Stimulated activated CD8-positive, alpha-beta memory T cell treated with anti-CD3 and anti-CD28 coated beads, Interleukin-4, amount 100 ng/mL, for 24 hours (primary cell): Measurements from ENCODE around the gene CPE.

ENCODE experiments used
- DNase-seq: peaks from one replicate; pipeline ENCODE4 v3.0.0-alpha.2; 2020; ENCODE audit warnings: low read depth

The CPE gene

GRCh38 chr4:165364452-165365080 is 14.2 kb upstream of the CPE start:
- DNase-seq = no peak

DNA sequence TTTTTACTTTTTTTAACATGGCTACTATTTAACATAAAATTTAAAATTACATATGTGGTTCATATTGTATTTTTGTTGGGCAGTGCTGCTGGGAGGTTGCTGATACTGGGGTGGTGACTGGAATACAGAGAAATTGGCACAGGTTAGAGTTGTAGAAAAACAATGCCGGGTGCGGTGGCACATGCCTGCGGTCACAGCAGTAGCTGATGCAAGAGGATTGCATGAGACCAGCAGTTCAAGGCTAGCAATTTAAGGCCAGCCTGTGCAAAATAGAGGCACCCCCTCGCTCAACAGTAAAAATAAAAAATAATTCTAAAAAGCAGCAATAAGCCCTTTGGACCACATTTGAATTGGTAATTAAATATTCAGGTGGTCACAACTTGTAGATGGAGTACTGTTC is 11.8 kb upstream of the CPE start:
- DNase-seq = no peak

- DNase-seq = no peak
Observed at GRCh38 chr4:165368114-165368513, 10.7 kb upstream of the CPE start.

- no peak for DNase-seq
Observed at GRCh38 chr4:165368567-165368966, 10.2 kb upstream of the CPE start.

DNA sequence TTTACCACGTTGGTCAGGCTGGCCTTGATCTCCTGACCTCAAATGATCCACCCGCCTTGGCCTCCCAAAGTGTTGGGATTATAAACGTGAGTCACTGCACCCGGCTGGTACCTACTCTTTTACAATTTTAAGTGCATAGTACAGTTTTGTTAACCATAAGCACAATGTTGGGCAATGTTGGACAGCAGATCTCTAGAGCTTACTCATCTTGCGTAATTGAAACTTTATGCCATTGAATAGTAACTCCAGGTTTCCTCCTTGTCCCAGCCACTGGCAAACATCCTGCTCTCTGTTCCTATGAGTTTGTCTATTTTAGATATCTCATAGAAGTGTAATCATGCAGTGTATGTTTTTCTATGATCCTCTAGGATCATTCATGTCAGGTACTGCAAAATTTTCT is 9.3 kb upstream of the CPE start:
- DNase-seq = no peak

DNA sequence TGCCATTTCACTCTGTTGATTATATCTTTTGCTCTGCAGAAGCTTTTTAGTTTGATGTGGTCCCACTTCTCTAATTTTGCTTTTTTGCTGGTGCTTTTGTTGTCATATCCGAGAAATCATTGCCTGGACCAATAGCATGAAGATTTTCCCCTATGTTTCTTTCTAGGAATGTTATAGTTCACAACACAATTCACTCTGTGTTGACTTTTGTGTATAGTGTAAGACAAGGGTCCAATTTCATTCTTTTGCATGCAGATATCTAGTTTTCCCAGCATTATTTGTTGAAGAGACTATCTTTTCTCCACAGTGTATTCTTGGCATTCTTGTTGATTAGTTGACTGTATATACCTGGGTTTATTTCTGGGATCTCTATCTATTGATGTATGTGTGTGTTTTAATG is 8.3 kb upstream of the CPE start:
- no peak for DNase-seq

DNA sequence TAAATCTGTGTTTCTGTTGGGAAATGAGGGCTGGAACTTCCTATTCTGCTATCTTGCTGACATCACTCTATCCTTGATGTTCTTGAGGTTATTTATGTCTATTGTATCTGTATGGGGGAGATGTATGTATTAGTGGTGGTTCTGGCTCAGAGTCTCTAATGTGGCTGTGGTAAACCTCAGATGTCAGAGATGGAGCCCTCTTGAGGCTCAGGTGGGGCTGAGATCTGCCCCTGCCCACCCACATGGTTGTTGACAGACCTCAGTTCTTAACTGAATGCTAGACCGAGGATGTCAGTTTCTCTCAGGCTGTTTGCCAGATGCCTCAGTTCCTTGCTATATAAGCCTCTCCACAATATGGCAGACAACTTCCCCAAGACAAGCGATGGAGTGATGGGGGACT is 3.3 kb upstream of the CPE start:
- no peak for DNase-seq

- no peak for DNase-seq
Observed at GRCh38 chr4:165378398-165378744, 437 bp upstream of the CPE start.

- DNase-seq = no peak
Observed at GRCh38 chr4:165379678-165380064, 863 bp downstream of the CPE start.

GRCh38 chr4:165380805-165381204 is 2.0 kb downstream of the CPE start:
- DNase-seq = no peak

GRCh38 chr4:165381821-165382373 is 3.1 kb downstream of the CPE start:
- DNase-seq = no peak

- no peak for DNase-seq
Observed at GRCh38 chr4:165382640-165383039, 3.8 kb downstream of the CPE start.

- DNase-seq = no peak
Observed at GRCh38 chr4:165383591-165384073, 4.8 kb downstream of the CPE start.

DNA sequence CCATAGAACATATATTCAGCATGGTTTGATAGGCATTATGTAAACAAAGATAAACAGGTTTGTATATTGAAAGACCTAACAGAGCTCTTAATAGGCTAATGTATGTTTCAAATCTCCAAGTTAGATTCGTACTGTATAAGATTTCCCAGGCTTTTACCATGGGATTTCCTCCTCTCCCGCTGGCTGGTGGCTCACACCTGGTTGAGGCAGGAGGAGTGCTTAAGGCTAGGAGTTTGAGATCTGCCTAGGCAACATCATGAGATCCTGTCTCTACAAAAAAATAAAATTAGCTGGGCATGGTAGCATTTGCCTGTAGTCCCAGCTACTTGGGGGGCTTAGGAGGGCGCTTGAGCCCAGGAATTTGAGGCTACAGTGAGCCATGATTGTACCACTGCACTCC is 5.4 kb downstream of the CPE start:
- DNase-seq = no peak

DNA sequence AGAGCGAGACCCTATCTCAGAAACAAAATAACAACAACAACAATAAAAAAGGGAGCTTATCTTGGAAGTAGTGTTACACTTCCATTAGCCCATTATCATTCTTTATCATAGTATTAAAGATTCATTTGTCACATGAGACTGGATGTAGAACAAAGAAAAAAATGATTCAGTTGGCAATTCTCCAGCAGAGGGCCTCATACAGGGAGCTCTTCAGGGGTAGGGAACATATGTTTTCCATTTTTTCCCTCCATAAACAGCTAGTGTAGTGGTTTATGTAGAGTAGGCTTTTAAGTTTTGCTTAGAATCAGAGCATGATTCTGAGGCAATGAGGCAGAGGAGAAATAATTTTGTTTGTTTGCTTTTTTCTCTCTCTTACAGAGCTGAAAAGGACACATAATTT is 5.8 kb downstream of the CPE start:
- DNase-seq = no peak

GRCh38 chr4:165385126-165385525 is 6.3 kb downstream of the CPE start:
- DNase-seq = no peak

DNA sequence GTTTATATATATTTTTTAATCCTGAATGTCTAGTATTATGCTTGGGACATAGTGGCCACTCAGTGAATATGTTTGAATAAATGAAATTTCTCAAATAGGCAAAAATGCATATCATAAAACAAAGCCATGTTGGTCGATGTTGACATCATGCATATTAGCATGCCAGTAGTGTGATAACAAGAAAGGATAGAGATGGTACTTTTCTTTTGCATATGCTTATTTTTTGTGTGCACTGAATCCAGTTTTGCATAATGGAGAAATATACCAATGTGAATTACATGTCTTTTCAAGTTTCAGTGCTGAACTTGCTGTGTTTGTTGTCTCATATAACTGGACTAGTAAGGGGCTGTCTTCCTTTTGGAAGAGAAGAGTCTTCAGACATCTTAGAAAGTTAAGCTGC is 7.5 kb downstream of the CPE start:
- DNase-seq = no peak

GRCh38 chr4:165388756-165389155 is 9.9 kb downstream of the CPE start:
- DNase-seq = no peak

DNA sequence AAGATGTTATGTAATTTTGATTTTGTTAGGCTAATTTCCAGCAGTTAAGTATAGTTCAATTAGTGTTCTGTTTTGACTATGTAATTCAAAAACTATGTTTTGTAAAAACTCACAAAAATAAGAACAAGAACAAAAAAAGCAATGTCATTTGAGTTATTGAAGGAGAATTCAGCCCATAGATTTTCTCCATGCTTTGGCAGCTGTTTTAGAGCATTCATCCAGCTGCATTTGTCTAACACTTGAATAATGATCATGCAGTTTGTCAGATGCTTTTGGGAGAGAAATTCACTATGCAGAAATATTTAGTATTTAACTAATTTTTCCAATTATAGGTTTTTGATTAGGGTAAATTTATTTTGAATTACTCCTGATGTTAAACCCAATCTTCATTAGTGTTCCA is 14.2 kb downstream of the CPE start:
- no peak for DNase-seq

DNA sequence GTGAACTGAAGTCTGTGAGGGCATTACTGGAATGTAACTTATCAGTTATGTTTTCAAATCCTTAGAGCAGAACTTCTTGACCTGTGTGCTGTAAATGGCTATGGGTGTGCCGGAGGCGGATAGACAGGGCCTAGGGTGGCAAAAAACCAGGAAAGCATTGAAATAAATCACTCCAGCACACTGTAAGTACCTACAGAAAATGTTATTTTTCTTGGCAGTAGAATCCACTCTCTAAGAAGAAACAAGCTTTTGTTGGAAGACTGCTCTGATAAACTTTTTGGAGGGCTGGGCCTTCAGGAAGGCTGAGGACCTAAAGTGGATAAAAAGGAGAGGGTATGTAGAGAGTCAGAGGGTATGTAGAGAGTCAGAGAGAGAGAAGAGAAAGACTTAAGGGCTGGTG is 14.9 kb downstream of the CPE start:
- DNase-seq = no peak

GRCh38 chr4:165394275-165394674 is 15.5 kb downstream of the CPE start:
- DNase-seq = no peak

DNA sequence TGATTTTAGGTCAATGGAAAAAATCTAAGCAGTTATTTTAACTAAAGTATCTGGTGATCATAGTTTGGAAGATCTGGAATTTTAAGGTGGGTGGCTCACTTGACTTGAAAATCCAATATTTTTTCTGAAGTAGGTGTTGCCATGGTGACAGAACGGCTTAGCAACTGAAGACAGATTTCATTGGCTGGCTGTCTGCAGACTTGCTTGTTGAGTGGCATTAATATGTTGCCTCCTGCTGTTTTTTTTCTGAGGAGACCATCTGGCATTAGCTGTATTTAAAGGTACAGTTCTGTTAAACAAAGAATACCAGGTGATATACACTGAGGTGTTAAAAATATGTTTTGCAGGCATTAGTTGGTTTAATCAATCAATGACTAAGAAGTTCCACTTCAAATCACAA is 19.8 kb downstream of the CPE start:
- no peak for DNase-seq

GRCh38 chr4:165402375-165402774 is 23.6 kb downstream of the CPE start:
- DNase-seq = no peak

DNA sequence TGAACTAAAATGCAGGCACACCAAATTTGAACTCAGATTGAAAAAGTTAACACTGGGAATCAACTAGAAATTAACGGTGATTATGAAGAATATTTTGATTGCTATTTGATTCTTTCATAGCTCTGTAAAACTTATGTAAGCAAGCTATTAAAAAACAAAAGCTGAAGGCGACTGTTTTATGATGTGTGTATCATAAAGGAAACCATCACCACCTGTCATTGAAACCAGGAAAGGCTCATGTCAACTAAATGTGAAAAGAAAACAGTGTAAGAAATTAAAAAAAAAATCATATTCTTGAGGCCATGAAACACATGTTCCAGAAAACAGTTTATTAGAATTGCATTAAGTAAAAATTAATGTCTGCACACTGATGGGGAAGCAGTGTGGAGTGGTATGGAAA is 24.2 kb downstream of the CPE start:
- no peak for DNase-seq

DNA sequence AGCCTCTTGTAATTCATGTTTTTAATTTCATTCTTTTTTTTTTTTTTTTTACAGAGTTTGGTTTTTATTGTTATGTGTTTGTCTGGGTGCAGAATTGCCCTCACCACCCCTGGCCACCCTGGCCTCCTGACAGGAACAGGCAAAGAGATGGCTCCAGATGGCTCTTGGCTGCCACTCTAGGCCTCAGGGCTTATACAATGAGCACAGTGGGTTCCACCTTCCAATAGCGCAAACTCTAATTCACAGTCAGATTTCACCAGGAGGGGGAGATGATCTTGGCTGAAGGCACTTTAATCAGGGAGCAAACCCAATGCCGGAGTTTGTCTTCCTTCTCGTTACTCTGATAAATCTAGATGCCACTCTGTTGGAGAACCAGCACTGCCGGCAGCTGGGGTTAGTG is 24.8 kb downstream of the CPE start:
- DNase-seq = no peak
